BE2C (cell line): ENCODE measurements around the gene NAA15.

Source experiments
- DNase-seq: peaks from one replicate; pipeline ENCODE4 v3.0.0-alpha.2; 2020
- H3K27me3 ChIP-seq: fragments of 250-450 bp; sonication (Bioruptor Pico); 2 replicates; pipeline ENCODE4 v1.5.1; 2020; ENCODE audit warnings: mild to moderate bottlenecking
- H3K36me3 ChIP-seq: fragments of 250-450 bp; sonication (Bioruptor Pico); 2 replicates; pipeline ENCODE4 v1.5.1; 2020; ENCODE audit warnings: mild to moderate bottlenecking
- H3K4me1 ChIP-seq: fragments of 250-450 bp; sonication (Bioruptor Pico); 2 replicates; pipeline ENCODE4 v1.5.1; 2020
- H3K4me3 ChIP-seq: 2 replicates; pipeline ENCODE4 v1.5.1; 2011; ENCODE audit warnings: low read depth, low read length
- H3K9me3 ChIP-seq: fragments of 250-450 bp; sonication (Bioruptor Pico); 2 replicates; pipeline ENCODE4 v1.5.1; 2020
- CTCF ChIP-seq: IDR thresholded peaks from 2 replicates; pipeline ENCODE4 v1.5.1; 2012; ENCODE audit warnings: mild to moderate bottlenecking, low read depth, low read length

NAA15 gene

GRCh38 chr4:139266208-139266582, 35.1 kb upstream of the NAA15 start:
- TF ChIP-seq CTCF, result no peak
- DNase-seq, result no peak
- H3K9me3 ChIP-seq, result no peaks in the 10 kb centered on the region
- no peaks in the 10 kb centered on the region for H3K27me3 ChIP-seq
- peak overlapping the region; percentile 50 for H3K4me3 ChIP-seq
- peaks cover 5% of the 10 kb centered on the region; the same call in 1 of the 2 replicates for H3K4me1 ChIP-seq
- no peaks in the 10 kb centered on the region for H3K36me3 ChIP-seq

GRCh38 chr4:139266583-139267257, 34.6 kb upstream of the NAA15 start:
- H3K4me3 ChIP-seq, result peak overlapping the region; percentile 50
- H3K27me3 ChIP-seq, result no peaks in the 10 kb centered on the region
- DNase-seq, result peak; percentile 59
- no peaks in the 10 kb centered on the region for H3K36me3 ChIP-seq
- H3K9me3 ChIP-seq, result no peaks in the 10 kb centered on the region
- peaks cover 5% of the 10 kb centered on the region; the same call in 1 of the 2 replicates for H3K4me1 ChIP-seq
- no peak; the same call in 1 of the 2 replicates for TF ChIP-seq CTCF

- DNase-seq, result no peak
- no peak for TF ChIP-seq CTCF
- Histone ChIP-seq H3K4me1 (peaks cover 5% of the 10 kb centered on the region; the same call in 1 of the 2 replicates), H3K36me3 (no peaks in the 10 kb centered on the region), H3K4me3 (no peak overlapping the region), H3K27me3 (no peaks in the 10 kb centered on the region), H3K9me3 (no peaks in the 10 kb centered on the region)
Observed at GRCh38 chr4:139267301-139267700, 34.0 kb upstream of the NAA15 start.

- no peak for TF ChIP-seq CTCF
- peaks cover 7% of the 10 kb centered on the region for H3K4me1 ChIP-seq
- no peaks in the 10 kb centered on the region for H3K27me3 ChIP-seq
- H3K9me3 ChIP-seq, result no peaks in the 10 kb centered on the region
- no peak overlapping the region for H3K4me3 ChIP-seq
- no peak for DNase-seq
- H3K36me3 ChIP-seq, result no peaks in the 10 kb centered on the region
Observed at GRCh38 chr4:139273835-139274234, 27.5 kb upstream of the NAA15 start.

GRCh38 chr4:139274790-139275189, 26.5 kb upstream of the NAA15 start:
- Histone ChIP-seq H3K27me3 (no peaks in the 10 kb centered on the region), H3K36me3 (no peaks in the 10 kb centered on the region), H3K4me3 (no peak overlapping the region), H3K9me3 (no peaks in the 10 kb centered on the region), H3K4me1 (peaks cover 7% of the 10 kb centered on the region)
- no peak for TF ChIP-seq CTCF
- no peak for DNase-seq

- Histone ChIP-seq H3K9me3 (no peaks in the 10 kb centered on the region), H3K4me3 (no peak overlapping the region), H3K4me1 (peaks cover 7% of the 10 kb centered on the region), H3K36me3 (no peaks in the 10 kb centered on the region), H3K27me3 (no peaks in the 10 kb centered on the region)
- DNase-seq, result no peak
- no peak for TF ChIP-seq CTCF
Observed at GRCh38 chr4:139275281-139275735, 26.0 kb upstream of the NAA15 start.
